ENCODE data around the gene IARS2. TPM values are rescaled to one million over a fixed set of nuclear protein-coding genes. Genes with fewer than 3 reads are reported as not detected.
A peak's percentile ranks its signal among the peaks of the same experiment; 100 is the strongest.

The IARS2 gene
- total RNA-seq, 1 donor from 2014 or later, result 35.4 TPM

DNA sequence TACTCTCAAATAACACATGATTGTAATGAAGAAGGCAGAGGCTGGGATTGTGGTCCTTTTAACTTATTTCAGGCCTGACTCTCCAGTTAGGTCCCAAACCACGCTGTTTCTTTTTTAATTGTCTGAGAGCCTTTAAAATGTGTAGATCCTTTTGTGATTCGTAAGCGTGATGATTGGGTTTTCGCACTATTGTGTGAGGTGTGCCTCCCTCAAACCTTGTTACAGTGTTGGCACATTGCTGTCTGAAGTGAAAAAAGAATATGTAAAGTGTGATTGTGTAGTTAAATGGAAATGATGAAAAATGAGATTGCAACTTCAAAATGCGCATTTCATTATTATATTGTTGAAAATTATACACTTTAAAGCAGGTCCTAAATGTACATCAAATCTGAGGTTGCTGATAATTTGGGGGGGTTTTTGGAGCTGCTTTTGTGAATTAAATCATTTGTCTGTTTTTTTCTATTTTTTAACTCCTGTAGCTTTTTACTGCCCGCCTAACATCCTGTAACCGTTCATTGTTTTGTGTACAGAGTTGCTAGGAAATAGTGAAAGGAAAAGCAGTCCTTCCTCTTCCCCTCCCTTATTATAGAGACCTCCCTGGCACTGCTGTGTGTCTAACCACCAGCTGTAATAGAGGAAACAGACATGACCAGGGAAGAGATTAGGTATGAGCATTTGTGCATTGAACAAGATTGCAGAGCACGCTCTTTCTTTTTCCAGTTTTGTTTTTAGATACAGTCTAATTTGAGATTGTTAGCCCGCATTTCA, 43.3 kb downstream of the IARS2 start:
- DNase-seq, result no peak
- Mint-ChIP-seq H3K36me3 (ENCODE audit: unreplicated experiment) (peaks cover 7% of the 10 kb centered on the region), H3K4me1 (ENCODE audit: low read depth, unreplicated experiment) (no peaks in the 10 kb centered on the region), H3K27ac (ENCODE audit: unreplicated experiment) (no peak overlapping the region), H3K27me3 (ENCODE audit: unreplicated experiment) (no peaks in the 10 kb centered on the region), H3K9me3 (ENCODE audit: unreplicated experiment) (no peaks in the 10 kb centered on the region), H3K4me3 (ENCODE audit: unreplicated experiment) (no peak overlapping the region)
- TF ChIP-seq, protein P1, sequence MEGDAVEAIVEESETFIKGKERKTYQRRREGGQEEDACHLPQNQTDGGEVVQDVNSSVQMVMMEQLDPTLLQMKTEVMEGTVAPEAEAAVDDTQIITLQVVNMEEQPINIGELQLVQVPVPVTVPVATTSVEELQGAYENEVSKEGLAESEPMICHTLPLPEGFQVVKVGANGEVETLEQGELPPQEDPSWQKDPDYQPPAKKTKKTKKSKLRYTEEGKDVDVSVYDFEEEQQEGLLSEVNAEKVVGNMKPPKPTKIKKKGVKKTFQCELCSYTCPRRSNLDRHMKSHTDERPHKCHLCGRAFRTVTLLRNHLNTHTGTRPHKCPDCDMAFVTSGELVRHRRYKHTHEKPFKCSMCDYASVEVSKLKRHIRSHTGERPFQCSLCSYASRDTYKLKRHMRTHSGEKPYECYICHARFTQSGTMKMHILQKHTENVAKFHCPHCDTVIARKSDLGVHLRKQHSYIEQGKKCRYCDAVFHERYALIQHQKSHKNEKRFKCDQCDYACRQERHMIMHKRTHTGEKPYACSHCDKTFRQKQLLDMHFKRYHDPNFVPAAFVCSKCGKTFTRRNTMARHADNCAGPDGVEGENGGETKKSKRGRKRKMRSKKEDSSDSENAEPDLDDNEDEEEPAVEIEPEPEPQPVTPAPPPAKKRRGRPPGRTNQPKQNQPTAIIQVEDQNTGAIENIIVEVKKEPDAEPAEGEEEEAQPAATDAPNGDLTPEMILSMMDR (IDR thresholded peaks at IDR 0.05; ENCODE audit: partially characterized antibody, unreplicated experiment), result no peak

DNA sequence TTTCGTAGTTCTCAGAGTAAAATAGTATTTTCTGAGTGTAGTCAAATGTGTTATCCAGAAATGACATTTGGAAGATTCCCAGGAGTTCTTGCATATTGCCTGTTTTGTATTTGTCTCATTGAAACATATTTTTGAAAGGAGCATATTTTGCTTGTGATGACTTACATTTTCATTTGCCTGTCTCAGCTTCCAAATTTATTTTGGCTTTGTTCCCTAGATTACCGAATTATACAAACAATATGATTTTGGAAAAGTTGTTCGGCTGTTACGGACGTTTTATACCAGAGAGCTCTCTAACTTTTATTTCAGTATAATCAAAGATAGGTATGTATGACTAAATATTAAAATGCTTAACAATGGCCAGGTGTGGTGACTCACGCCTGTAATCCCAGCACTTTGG, 46.0 kb downstream of the IARS2 start:
- peaks cover 7% of the 10 kb centered on the region for H3K36me3 Mint-ChIP-seq (ENCODE audit: unreplicated experiment)
- TF ChIP-seq, protein P1 (IDR thresholded peaks at IDR 0.05; ENCODE audit: partially characterized antibody, unreplicated experiment), result no peak
- H3K9me3 Mint-ChIP-seq (ENCODE audit: unreplicated experiment), result no peaks in the 10 kb centered on the region
- no peaks in the 10 kb centered on the region for H3K4me1 Mint-ChIP-seq (ENCODE audit: low read depth, unreplicated experiment)
- H3K27ac Mint-ChIP-seq (ENCODE audit: unreplicated experiment), result no peak overlapping the region
- no peaks in the 10 kb centered on the region for H3K27me3 Mint-ChIP-seq (ENCODE audit: unreplicated experiment)
- no peak overlapping the region for H3K4me3 Mint-ChIP-seq (ENCODE audit: unreplicated experiment)
- no peak for DNase-seq

DNA sequence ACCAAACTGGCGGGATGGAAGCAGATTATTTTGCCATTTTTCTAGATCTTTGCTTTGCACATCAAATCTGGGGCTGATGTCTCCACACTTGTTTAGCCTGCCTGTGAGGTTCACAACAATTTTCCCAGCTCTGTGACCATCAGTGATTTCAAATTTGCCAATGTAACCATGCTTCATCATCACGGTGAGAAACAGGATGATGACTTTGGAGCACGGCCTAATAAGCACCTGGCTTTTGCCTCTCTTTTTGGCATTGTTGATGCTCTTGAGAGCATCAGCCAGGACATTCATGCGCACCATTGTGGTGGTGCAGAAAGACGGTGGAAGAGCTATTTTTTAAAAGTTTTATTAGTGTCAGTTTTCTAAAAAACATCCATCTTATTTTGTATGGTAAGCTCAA, 50.1 kb downstream of the IARS2 start:
- Mint-ChIP-seq H3K27me3 (ENCODE audit: unreplicated experiment) (no peaks in the 10 kb centered on the region), H3K36me3 (ENCODE audit: unreplicated experiment) (peaks cover 7% of the 10 kb centered on the region), H3K4me3 (ENCODE audit: unreplicated experiment) (no peak overlapping the region), H3K9me3 (ENCODE audit: unreplicated experiment) (peaks cover 2% of the 10 kb centered on the region), H3K4me1 (ENCODE audit: low read depth, unreplicated experiment) (no peaks in the 10 kb centered on the region), H3K27ac (ENCODE audit: unreplicated experiment) (no peak overlapping the region)
- DNase-seq, result no peak
- TF ChIP-seq, protein P1 (IDR thresholded peaks at IDR 0.05; ENCODE audit: partially characterized antibody, unreplicated experiment), result no peak

DNA sequence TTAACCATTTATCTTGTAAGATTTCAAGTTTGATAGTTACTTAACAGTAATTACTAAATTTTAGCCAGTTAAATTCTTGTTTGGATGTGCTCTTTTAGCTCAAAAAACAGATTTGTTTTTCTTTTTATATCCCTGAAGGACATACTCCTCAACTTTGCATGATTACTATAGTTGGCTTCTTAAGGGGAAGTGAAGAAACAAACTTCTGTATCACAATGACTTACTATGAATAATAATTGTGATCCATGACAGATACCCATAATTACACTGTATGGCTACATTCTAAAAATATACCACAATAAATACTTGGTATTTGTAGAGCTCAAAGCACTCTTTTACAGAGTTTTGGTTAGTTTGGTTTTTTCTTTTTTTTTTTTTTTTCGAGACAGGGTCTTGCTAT, 55.8 kb downstream of the IARS2 start:
- no peak overlapping the region for H3K4me3 Mint-ChIP-seq (ENCODE audit: unreplicated experiment)
- TF ChIP-seq, protein P1 (IDR thresholded peaks at IDR 0.05; ENCODE audit: partially characterized antibody, unreplicated experiment), result no peak
- peaks cover 3% of the 10 kb centered on the region for H3K9me3 Mint-ChIP-seq (ENCODE audit: unreplicated experiment)
- H3K4me1 Mint-ChIP-seq (ENCODE audit: low read depth, unreplicated experiment), result no peaks in the 10 kb centered on the region
- DNase-seq, result no peak
- H3K36me3 Mint-ChIP-seq (ENCODE audit: unreplicated experiment), result no peaks in the 10 kb centered on the region
- no peaks in the 10 kb centered on the region for H3K27me3 Mint-ChIP-seq (ENCODE audit: unreplicated experiment)
- H3K27ac Mint-ChIP-seq (ENCODE audit: unreplicated experiment), result no peak overlapping the region

DNA sequence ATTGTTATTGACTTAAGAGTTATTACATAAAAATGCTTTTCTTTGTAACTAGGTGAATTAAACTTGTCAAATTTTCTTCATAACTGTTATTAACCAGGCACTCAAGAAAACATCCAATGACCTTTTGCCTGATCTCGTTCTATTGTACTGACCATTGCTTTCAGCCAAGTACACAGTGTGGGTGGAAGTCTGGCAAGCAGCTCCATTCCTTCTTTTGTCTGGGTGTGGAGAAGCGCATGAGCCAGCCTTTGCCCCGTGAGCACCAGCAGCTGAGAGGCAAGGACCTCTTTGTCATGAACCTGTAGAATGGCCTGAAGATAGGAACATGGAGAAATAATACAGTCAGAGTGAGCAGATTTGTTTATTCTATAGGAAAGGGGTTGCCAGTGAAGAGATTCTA, 57.5 kb downstream of the IARS2 start:
- Mint-ChIP-seq H3K27ac (ENCODE audit: unreplicated experiment) (peak overlapping the region; percentile 39), H3K36me3 (ENCODE audit: unreplicated experiment) (no peaks in the 10 kb centered on the region), H3K4me1 (ENCODE audit: low read depth, unreplicated experiment) (no peaks in the 10 kb centered on the region), H3K4me3 (ENCODE audit: unreplicated experiment) (no peak overlapping the region), H3K27me3 (ENCODE audit: unreplicated experiment) (no peaks in the 10 kb centered on the region), H3K9me3 (ENCODE audit: unreplicated experiment) (peaks cover 1% of the 10 kb centered on the region)
- DNase-seq, result no peak
- TF ChIP-seq, protein P1 (IDR thresholded peaks at IDR 0.05; ENCODE audit: partially characterized antibody, unreplicated experiment), result no peak

Measured in glutamatergic neuron (in vitro differentiated cells).